NB4 (cell line): Measurements from ENCODE around the gene KIAA1671.

Source experiments
- MYC ChIP-seq: IDR thresholded peaks from 2 replicates; pipeline ENCODE4 v1.6.1; 2011; ENCODE audit warnings: low read depth, low read length
- POLR2A ChIP-seq: IDR thresholded peaks from 2 replicates; pipeline ENCODE4 v1.6.1; 2011; ENCODE audit warnings: mild to moderate bottlenecking; ENCODE audit not compliant: insufficient read length; ENCODE audit errors: extremely low read depth
- TF ChIP-seq, protein P1 (sequence below): IDR thresholded peaks from one replicate; pipeline ENCODE4 v1.5.1; 2012; ENCODE audit warnings: low read depth, low read length

DNA sequence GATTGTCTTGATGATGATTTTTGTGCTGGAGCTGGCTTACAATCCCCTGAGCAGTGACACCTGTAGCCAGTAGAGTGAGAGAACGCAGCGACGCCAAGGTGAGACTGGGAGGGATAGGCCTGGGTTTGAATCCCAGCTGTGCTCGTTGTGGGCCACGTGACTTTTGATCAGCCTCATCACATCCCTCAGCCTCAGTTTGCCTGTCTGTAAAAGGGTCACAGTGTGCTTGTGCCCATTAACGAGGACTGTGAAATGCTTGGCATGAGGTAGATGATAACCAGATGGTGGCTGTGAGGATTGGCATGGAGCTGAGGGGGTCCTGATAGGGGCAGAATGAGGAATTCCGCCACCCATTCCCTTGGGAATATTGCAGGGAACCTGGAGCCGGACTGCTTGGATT lies 9.6 kb downstream of the KIAA1671 start:
- no peak for TF ChIP-seq POLR2A
- TF ChIP-seq MYC, result no peak
- TF ChIP-seq, protein P1, sequence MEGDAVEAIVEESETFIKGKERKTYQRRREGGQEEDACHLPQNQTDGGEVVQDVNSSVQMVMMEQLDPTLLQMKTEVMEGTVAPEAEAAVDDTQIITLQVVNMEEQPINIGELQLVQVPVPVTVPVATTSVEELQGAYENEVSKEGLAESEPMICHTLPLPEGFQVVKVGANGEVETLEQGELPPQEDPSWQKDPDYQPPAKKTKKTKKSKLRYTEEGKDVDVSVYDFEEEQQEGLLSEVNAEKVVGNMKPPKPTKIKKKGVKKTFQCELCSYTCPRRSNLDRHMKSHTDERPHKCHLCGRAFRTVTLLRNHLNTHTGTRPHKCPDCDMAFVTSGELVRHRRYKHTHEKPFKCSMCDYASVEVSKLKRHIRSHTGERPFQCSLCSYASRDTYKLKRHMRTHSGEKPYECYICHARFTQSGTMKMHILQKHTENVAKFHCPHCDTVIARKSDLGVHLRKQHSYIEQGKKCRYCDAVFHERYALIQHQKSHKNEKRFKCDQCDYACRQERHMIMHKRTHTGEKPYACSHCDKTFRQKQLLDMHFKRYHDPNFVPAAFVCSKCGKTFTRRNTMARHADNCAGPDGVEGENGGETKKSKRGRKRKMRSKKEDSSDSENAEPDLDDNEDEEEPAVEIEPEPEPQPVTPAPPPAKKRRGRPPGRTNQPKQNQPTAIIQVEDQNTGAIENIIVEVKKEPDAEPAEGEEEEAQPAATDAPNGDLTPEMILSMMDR, result no peak
